ENCODE data around the gene SCNN1G.

SCNN1G gene

GRCh38 chr16:23194497-23195221, 12.1 kb downstream of the SCNN1G start:
- Histone ChIP-seq H3K27me3 (ENCODE audit: insufficient read depth, low read length, poor library complexity, severe bottlenecking) (no peaks in the 10 kb centered on the region), H3K9me3 (ENCODE audit: insufficient read depth, low read depth, low read length) (no peaks in the 10 kb centered on the region), H3F3A (ENCODE audit: low read depth) (no peaks in the 10 kb centered on the region), H3K9me2 (replicated peaks; ENCODE audit: low read depth, low read length) (no peaks in the 10 kb centered on the region), H2AFZ (ENCODE audit: low read length) (no peak overlapping the region), H3K4me1 (ENCODE audit: insufficient read depth, low read length, poor library complexity, severe bottlenecking) (no peaks in the 10 kb centered on the region), H3K4me3 (ENCODE audit: low read length, poor library complexity, severe bottlenecking) (no peak overlapping the region), H3K36me3 (ENCODE audit: insufficient read depth, low read length) (no peaks in the 10 kb centered on the region), H3K79me2 (ENCODE audit: insufficient read depth, low read length) (no peaks in the 10 kb centered on the region), H3K9ac (ENCODE audit: low read depth, low read length, poor library complexity, severe bottlenecking) (no peak overlapping the region), H3K4me2 (ENCODE audit: low read depth, low read length, poor library complexity, severe bottlenecking) (no peak overlapping the region), H4K20me1 (ENCODE audit: insufficient read depth, low read length, poor library complexity, severe bottlenecking) (no peaks in the 10 kb centered on the region)
- TF ChIP-seq EZH2phosphoT487 (IDR thresholded peaks at IDR 0.05; ENCODE audit: borderline replicate concordance) (no peak), CTCF (conservative IDR thresholded peaks at IDR 0.05; ENCODE audit: low read length) (no peak)

GRCh38 chr16:23195366-23195978, 12.9 kb downstream of the SCNN1G start:
- TF ChIP-seq EZH2phosphoT487 (IDR thresholded peaks at IDR 0.05; ENCODE audit: borderline replicate concordance) (no peak), CTCF (conservative IDR thresholded peaks at IDR 0.05; ENCODE audit: low read length) (no peak)
- no peaks in the 10 kb centered on the region for H3K27me3 ChIP-seq (ENCODE audit: insufficient read depth, low read length, poor library complexity, severe bottlenecking)
- H3K4me2 ChIP-seq (ENCODE audit: low read depth, low read length, poor library complexity, severe bottlenecking), result no peak overlapping the region

GRCh38 chr16:23196539-23196938, 14.0 kb downstream of the SCNN1G start:
- Histone ChIP-seq H3K4me2 (ENCODE audit: low read depth, low read length, poor library complexity, severe bottlenecking) (no peak overlapping the region), H3K4me1 (ENCODE audit: insufficient read depth, low read length, poor library complexity, severe bottlenecking) (no peaks in the 10 kb centered on the region), H3F3A (ENCODE audit: low read depth) (no peaks in the 10 kb centered on the region), H3K27me3 (ENCODE audit: insufficient read depth, low read length, poor library complexity, severe bottlenecking) (no peaks in the 10 kb centered on the region), H3K9me2 (replicated peaks; ENCODE audit: low read depth, low read length) (no peaks in the 10 kb centered on the region), H3K4me3 (ENCODE audit: low read length, poor library complexity, severe bottlenecking) (no peak overlapping the region), H3K9me3 (ENCODE audit: insufficient read depth, low read depth, low read length) (no peaks in the 10 kb centered on the region), H3K79me2 (ENCODE audit: insufficient read depth, low read length) (no peaks in the 10 kb centered on the region), H3K36me3 (ENCODE audit: insufficient read depth, low read length) (no peaks in the 10 kb centered on the region), H4K20me1 (ENCODE audit: insufficient read depth, low read length, poor library complexity, severe bottlenecking) (no peaks in the 10 kb centered on the region), H3K9ac (ENCODE audit: low read depth, low read length, poor library complexity, severe bottlenecking) (no peak overlapping the region), H2AFZ (ENCODE audit: low read length) (no peak overlapping the region)
- TF ChIP-seq EZH2phosphoT487 (IDR thresholded peaks at IDR 0.05; ENCODE audit: borderline replicate concordance), result no peak
- TF ChIP-seq CTCF (conservative IDR thresholded peaks at IDR 0.05; ENCODE audit: low read length), result no peak

More at GRCh38 chr16:23195366-23195978, 12.9 kb downstream of the SCNN1G start:
- Histone ChIP-seq H3K4me1 (ENCODE audit: insufficient read depth, low read length, poor library complexity, severe bottlenecking) (no peaks in the 10 kb centered on the region), H3K9me2 (replicated peaks; ENCODE audit: low read depth, low read length) (no peaks in the 10 kb centered on the region), H3K79me2 (ENCODE audit: insufficient read depth, low read length) (no peaks in the 10 kb centered on the region), H3K9me3 (ENCODE audit: insufficient read depth, low read depth, low read length) (no peaks in the 10 kb centered on the region), H3K4me3 (ENCODE audit: low read length, poor library complexity, severe bottlenecking) (no peak overlapping the region), H3K36me3 (ENCODE audit: insufficient read depth, low read length) (no peaks in the 10 kb centered on the region), H4K20me1 (ENCODE audit: insufficient read depth, low read length, poor library complexity, severe bottlenecking) (no peaks in the 10 kb centered on the region), H3F3A (ENCODE audit: low read depth) (no peaks in the 10 kb centered on the region), H3K9ac (ENCODE audit: low read depth, low read length, poor library complexity, severe bottlenecking) (no peak overlapping the region), H2AFZ (ENCODE audit: low read length) (no peak overlapping the region)

Measured in Loucy (cell line).